Right cardiac atrium (tissue), 5 donors: ENCODE results near the gene OR2J1. TPM values are rescaled to one million over a fixed set of nuclear protein-coding genes. Genes with fewer than 3 reads are reported as not detected.
"Not testable (repeated sequence)": the region's sequence is repeated elsewhere in the genome, so short reads cannot be mapped to it uniquely, and the experiment has no call there.

Experiments used
- ATAC-seq, 2 donors: fragments of 200-7000 bp; cut with Tn5 transposase; one replicate each; pipeline versions ENCODE4 v1.8.0 to v1.9.1; 2020; ENCODE audit warnings: moderate library complexity in 2 of 2, mild to moderate bottlenecking in 1 of 2
- DNase-seq, 3 donors: peaks; one replicate each; pipeline ENCODE4 v3.0.0-alpha.2; 2020
- H3K27ac ChIP-seq: one replicate; pipeline ENCODE4 v1.5.1; 2013; ENCODE audit warnings: mild to moderate bottlenecking, low read length, control low read depth, moderate library complexity
- H3K27me3 ChIP-seq: one replicate; pipeline ENCODE4 v1.6.1; 2013; ENCODE audit not compliant: control insufficient read depth, insufficient read depth
- H3K4me1 ChIP-seq: one replicate; pipeline ENCODE4 v1.6.1; 2013; ENCODE audit warnings: low read length; ENCODE audit not compliant: control insufficient read depth, insufficient read depth
- H3K4me3 ChIP-seq: one replicate; pipeline ENCODE4 v1.5.1; 2013; ENCODE audit warnings: low read length, control low read depth
- H3K9me3 ChIP-seq: one replicate; pipeline ENCODE4 v1.6.1; 2013; ENCODE audit warnings: low read length; ENCODE audit not compliant: control insufficient read depth
- WGBS: extraction: QIAGEN DNeasy Blood & Tissue Kit; methylation state at CpG from one replicate; pipeline ENCODE4 v1.1.7; 2013; 5-methylcytosine and 5-hydroxymethylcytosine counted together
- intact Hi-C, 4 donors: fragments of 100-400 bp; cut with DNase I; formaldehyde crosslinking; loops; one replicate each; pipeline versions ENCODE4 v1.11.0 to v1.14.0; 2022 to 2023
- polyA plus RNA-seq: library from polyadenylated mRNA; stranded (reverse); fragments of 200-250 nt; gene quantifications from one replicate; pipeline ENCODE4 v1.2.3, GENCODE V29; 2013
- total RNA-seq, 4 donors: library from RNA; stranded (reverse); fragmentation: NEBNext Ultra II Directional; extraction: Animal tissue kit (Norgen Biotek cat#: 25700); gene quantifications; one replicate each; pipeline ENCODE4 v1.2.1, GENCODE V29; 2021
- donor health status: healthy with polysubstance abuse.
- donor health status: DM: no; HTN: yes; CAD: no.
- donor health status: DM: no; HTN: no; CAD: no.
- donor health status: DM: no; HTN: yes; CAD: no; lungs with severe emphysema.
- donor health status: DM: yes; HTN: yes; CAD: no.

Gene OR2J1
- total and polyA plus RNA-seq, 5 donors = not detected

DNA sequence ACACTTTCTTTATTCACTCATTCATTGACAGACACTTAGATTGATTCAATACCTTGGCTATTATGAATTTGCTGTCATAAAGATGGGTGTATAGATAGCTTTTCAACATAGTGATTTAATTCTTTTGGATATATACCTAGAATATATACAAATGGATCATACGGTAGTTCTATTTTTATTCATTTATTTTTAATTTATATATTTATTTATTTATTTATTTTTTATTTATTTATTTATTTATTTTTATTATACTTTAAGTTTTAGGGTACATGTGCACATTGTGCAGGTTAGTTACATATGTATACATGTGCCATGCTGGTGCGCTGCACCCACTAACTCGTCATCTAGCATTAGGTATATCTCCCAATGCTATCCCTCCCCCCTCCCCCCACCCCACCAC lies 15.7 kb downstream of the OR2J1 start:
- intact Hi-C loops, DNase-seq, H3K4me3 ChIP-seq, H3K27ac ChIP-seq, H3K9me3 ChIP-seq, H3K27me3 ChIP-seq, H3K4me1 ChIP-seq, ATAC-seq: not testable (repeated sequence)
- 94% methylated on average over 1 of the region's 3 CpGs for WGBS

DNA sequence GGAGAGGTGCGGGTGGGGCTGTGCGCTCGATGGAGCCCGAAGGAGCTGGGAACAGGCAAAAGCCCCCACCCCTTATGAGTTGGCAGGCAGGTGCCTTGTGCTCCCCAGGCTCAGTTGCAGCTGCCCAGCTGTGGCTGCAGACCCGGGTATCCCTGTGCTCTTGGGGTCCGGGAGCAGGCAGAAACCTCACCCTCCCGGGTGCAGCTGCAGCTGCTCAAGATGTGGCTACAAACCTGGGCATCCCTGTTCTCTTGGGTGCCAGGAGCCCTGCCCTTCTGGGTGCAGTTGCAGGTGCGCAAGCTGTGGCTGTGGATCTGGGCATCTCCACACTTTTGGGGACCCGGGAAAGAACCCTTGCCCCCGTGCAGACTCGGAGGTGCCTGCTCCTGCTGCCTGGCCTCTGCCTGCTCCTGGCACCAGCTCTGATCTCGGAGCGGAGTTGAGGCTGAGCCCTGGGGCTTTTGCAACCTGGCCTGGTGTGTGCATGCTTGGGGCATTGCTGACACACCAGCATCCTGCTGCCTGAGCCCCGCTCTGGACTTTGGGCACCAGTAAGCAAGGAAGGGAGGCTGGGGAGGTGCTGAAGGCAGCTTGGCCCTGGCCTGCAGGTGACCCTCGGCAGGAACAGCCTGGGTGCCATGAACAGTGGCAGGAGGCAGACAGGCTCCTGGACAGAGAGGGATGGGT lies 30.2 kb downstream of the OR2J1 start:
- WGBS = 76% methylated on average over 15 of the region's 15 CpGs
- no peaks in the 10 kb centered on the region for H3K4me1 ChIP-seq
- intact Hi-C loops = no loop called here
- H3K4me3 ChIP-seq = no peak overlapping the region
- no peaks in the 10 kb centered on the region for H3K27me3 ChIP-seq
- ATAC-seq = no peak
- peak in 1 of 3 donors; percentile 24 for DNase-seq
- H3K9me3 ChIP-seq = no peaks in the 10 kb centered on the region
- H3K27ac ChIP-seq = no peak overlapping the region

DNA sequence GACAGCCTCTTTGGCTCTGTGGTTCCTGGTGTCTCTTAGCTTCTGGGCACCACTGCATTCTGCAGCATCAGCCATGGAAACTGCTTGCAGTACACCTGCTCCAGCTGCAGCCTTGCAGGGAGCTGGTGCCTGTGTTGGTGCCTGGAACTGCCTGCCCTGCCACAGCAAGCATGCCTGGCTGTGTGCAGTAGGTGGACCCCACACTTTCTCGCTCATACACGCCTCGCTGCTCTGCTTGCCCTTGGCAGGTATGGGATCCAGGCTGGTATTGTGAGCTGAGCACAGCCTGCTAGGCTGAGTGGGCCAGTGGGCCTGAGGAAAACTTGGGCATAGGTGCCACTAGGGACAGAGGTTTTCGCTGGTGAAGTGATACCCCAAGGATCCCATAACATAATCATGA lies 31.4 kb downstream of the OR2J1 start:
- DNase-seq (peak in 1 of 3 donors; percentile 20), ATAC-seq (no peak)
- no peak overlapping the region for H3K27ac ChIP-seq
- intact Hi-C loops = no loop called here
- H3K9me3 ChIP-seq = no peaks in the 10 kb centered on the region
- no peak overlapping the region for H3K4me3 ChIP-seq
- 83% methylated on average over 4 of the region's 4 CpGs for WGBS
- no peaks in the 10 kb centered on the region for H3K4me1 ChIP-seq
- no peaks in the 10 kb centered on the region for H3K27me3 ChIP-seq

DNA sequence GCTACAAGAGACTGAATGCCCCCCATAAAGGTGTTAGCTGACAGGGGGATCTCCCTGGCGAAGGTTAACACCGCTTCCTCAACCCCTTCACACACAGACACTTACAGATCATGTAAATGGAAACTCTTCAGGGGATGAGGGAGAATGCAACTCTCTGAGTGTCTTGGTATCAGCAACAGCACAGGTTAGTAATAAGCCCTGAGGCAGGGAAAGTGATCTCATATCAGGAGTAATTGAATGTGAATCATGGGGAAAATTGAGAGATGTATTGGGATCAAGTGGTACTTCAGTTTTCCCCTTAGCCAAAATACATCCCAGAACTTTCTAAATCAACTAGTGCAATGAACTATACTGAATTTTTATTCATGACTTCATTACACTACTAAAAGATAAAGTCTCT lies 32.4 kb downstream of the OR2J1 start:
- intact Hi-C loops = no loop called here
- Histone ChIP-seq H3K27ac (no peak overlapping the region), H3K27me3 (no peaks in the 10 kb centered on the region), H3K9me3 (no peaks in the 10 kb centered on the region), H3K4me3 (no peak overlapping the region), H3K4me1 (no peaks in the 10 kb centered on the region)
- 52% methylated on average over 2 of the region's 2 CpGs for WGBS
- no peak for DNase-seq
- no peak for ATAC-seq

DNA sequence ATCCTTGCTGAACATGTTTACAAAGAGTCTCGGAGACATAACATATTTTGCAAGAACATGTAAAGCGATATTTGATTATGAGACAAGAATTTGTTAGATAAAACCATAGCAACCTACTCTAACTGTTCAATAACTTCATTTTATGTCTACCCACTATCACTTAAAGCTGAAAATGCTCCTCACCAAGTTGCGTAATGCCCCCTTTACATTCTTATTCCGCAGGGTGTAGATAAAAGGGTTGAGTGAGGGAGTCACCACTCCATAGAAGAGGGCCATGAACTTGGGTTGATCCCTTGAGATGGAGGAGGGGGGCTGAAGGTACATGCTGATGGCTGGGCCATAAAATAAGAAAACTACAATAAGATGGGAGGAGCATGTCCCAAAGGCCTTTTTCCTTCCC lies 38.4 kb downstream of the OR2J1 start:
- Histone ChIP-seq H3K9me3 (no peaks in the 10 kb centered on the region), H3K27me3 (no peaks in the 10 kb centered on the region), H3K4me1 (no peaks in the 10 kb centered on the region), H3K4me3 (no peak overlapping the region), H3K27ac (no peak overlapping the region)
- ATAC-seq (no peak), DNase-seq (no peak)
- WGBS = 82% methylated on average over 4 of the region's 4 CpGs
- intact Hi-C loops = no loop called here

DNA sequence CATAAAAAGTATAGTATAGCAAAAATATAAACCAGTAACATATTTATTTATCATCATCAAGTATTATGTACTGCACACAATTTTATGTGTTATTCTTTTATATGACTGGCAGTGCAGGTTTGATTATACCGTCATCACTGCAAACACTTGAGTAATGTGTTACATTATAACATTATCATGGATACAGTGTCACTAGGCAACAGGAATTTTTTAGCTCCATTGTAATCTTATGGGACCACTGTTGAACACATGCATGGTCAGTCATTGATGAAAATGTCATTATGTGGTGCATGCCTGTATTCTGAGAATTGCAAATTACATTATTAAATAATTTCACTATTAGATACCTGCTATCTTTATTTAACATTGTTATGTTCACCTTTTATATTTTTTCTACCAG lies 42.3 kb downstream of the OR2J1 start:
- no peak for ATAC-seq
- H3K4me3 ChIP-seq = no peak overlapping the region
- H3K4me1 ChIP-seq = no peaks in the 10 kb centered on the region
- H3K27me3 ChIP-seq = no peaks in the 10 kb centered on the region
- no peak for DNase-seq
- intact Hi-C loops = no loop called here
- WGBS = 92% methylated on average over 1 of the region's 1 CpG
- no peak overlapping the region for H3K27ac ChIP-seq
- no peaks in the 10 kb centered on the region for H3K9me3 ChIP-seq

DNA sequence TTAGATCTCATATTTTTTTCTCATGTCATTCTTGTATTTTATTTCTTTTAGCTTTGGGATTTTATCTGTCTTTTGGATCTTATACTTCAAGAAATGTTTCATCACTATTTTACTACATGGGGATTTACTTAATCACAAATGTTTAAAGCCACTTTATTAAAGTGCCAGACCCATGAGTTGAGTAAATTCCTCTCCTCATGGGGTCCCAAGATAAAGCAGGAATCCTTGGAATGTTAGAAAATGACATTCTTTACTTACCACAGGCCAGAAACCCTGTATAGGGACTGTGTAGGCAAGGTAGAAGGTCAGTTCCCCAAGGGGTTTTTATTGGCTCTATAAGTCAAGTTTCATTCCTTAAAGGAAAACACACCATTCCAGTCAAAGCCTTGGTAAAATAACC lies 43.0 kb downstream of the OR2J1 start:
- ATAC-seq (no peak), DNase-seq (no peak)
- intact Hi-C loops = no loop called here
- Histone ChIP-seq H3K27ac (no peak overlapping the region), H3K4me3 (no peak overlapping the region), H3K27me3 (no peaks in the 10 kb centered on the region), H3K9me3 (no peaks in the 10 kb centered on the region), H3K4me1 (no peaks in the 10 kb centered on the region)

DNA sequence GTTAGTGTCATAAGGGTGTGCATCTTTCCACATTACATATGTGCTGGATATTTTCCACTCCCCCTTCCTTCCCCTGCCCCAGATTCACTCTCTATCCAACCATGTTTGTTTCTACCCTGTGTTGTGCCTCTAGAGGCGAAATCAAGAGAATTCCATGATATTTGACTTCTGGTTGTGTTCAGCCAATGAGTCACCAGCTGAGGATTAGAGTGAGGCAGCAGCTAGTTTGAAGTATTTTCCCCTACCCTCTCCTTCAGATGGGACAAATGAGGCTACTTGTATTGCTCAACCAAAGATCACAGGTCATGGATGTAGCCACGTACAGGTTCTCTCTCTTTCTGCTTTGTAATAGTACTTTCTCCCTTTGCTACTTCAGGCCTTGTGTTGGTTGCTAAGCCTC lies 46.9 kb downstream of the OR2J1 start:
- no peak for DNase-seq
- Histone ChIP-seq H3K4me1 (no peaks in the 10 kb centered on the region), H3K27me3 (no peaks in the 10 kb centered on the region), H3K27ac (no peak overlapping the region), H3K4me3 (no peak overlapping the region), H3K9me3 (no peaks in the 10 kb centered on the region)
- no peak for ATAC-seq
- intact Hi-C loops = no loop called here
- 52% methylated on average over 2 of the region's 2 CpGs for WGBS

DNA sequence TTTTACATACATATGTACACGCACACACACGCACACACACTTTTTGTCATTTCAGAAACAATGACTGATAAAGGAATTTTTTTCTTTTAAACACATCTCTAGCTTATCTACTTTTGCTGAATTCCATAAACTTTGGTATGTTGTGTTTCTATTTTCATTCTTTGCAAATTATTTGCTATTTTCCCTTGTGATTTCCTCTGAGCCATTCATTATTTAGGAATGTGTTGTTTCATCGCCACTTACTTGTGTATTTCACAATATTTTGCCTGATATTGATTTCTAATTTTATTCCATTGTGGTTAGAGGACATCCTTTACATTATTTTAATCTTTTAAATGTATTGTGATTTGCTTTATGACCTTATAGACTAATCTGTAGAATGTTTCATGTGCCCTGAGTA lies 47.8 kb downstream of the OR2J1 start:
- intact Hi-C loops = no loop called here
- ATAC-seq (no peak), DNase-seq (no peak)
- H3K4me3 ChIP-seq = no peak overlapping the region
- H3K27ac ChIP-seq = no peak overlapping the region
- H3K9me3 ChIP-seq = no peaks in the 10 kb centered on the region
- WGBS = 88% methylated on average over 3 of the region's 3 CpGs
- no peaks in the 10 kb centered on the region for H3K4me1 ChIP-seq
- H3K27me3 ChIP-seq = no peaks in the 10 kb centered on the region

DNA sequence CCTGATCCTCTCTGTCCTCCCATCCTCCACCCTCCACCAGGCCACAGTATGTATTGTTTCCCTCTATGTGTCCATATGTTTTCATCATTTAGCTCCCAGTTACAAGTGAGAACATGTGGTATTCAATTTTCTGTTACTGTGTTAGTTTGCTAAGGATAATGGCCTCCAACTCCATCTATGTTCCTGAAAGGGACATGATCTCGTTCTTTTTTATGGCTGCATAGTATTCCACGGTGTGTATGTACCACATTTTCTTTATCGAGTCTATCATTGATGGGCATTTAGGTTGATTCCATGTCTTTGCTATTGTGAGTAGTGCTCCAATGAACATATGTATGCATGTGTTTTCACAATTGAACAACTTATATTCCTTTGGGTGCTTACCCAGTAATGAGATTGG lies 50.2 kb downstream of the OR2J1 start:
- not testable (repeated sequence) for H3K4me3 ChIP-seq
- 71% methylated on average over 3 of the region's 3 CpGs for WGBS

More for the DNA sequence above, 50.2 kb downstream of the OR2J1 start:
- DNase-seq, H3K27me3 ChIP-seq, H3K27ac ChIP-seq, ATAC-seq, H3K9me3 ChIP-seq, intact Hi-C loops, H3K4me1 ChIP-seq: not testable (repeated sequence)
